ENCODE measurements around the gene COL8A2. TPM values are rescaled to one million over a fixed set of nuclear protein-coding genes. Genes with fewer than 3 reads are reported as not detected.
A peak's percentile ranks its signal among the peaks of the same experiment; 100 is the strongest.

The COL8A2 gene
- total and polyA plus RNA-seq, 2 donors (not counting 3 experiments of a cell fraction or from before 2014, with no cell fraction given): 1.2 to 1.3 TPM

DNA sequence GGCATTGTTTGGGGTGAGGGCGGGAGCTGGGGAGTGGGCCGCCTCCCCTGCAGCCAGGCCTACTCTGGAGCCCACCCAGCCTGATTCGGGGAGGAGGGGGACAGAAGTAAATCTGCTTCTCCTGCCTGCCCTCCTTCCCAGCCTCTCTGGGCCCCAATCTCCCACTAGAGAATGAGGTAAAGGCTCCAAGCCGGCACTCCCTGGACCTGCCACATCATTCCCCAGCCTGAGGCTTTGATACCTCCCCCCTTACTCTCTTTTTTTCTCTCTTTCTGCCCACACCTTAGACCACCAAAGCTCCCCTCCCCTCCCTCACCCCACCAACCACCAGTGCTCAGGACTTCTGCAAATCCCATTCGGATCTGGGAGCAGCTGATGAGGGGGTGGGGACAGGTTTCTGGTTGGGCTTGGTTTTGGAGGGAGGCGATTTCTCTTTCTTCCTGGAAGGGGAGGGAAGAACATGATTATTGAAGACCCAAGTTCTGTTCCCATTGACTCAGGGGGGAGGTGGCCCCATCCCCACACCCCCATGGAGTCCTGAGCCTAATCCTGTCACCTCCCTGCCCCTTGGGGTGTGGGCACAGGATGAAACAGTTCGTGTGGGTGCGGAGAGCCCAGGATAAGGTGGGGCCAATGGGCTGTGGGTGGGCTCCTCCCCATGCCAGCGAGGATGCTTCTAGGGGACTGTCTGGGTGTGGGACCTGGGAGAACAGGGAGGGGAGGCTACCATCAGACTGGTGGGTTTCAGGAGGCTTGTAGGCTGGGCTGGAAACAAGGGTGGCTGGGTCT is 32.3 kb upstream of the COL8A2 start:
- H3K4me1 ChIP-seq (ENCODE audit: control insufficient read depth, extremely low read depth, insufficient read depth, low read length): peaks cover 53% of the 10 kb centered on the region
- DNase-seq (ENCODE audit: low read depth, low spot score) (no peak), FAIRE-seq (no peak)
- intact Hi-C loops (cut with micrococcal nuclease) (loop anchor here (1.0 to 2.0 kb wide), 2 partner anchors 8 to 15 kb away; partner anchors contain the start of gene TRAPPC3), dilution Hi-C loops (cut with MboI; ENCODE audit: extremely low pct_ligation_motif_present, low sequenced_read_pairs) (no loop called here)
- H3K36me3 ChIP-seq (ENCODE audit: control insufficient read depth in 2 of 2, extremely low read depth in 1 of 2, insufficient read depth in 2 of 2, low read length in 2 of 2): no peaks in the 10 kb centered on the region
- no peaks in the 10 kb centered on the region for H3K9me1 ChIP-seq (replicated peaks; ENCODE audit: control insufficient read depth, extremely low read depth, insufficient read depth, low read length)
- H3K9me3 ChIP-seq (replicated peaks; ENCODE audit: control insufficient read depth, insufficient read depth, low read length): no peaks in the 10 kb centered on the region
- no peak for TF ChIP-seq POLR2A (IDR thresholded peaks at IDR 0.05; ENCODE audit: low read depth, low read length)
- TF ChIP-seq POLR2AphosphoS5 (IDR thresholded peaks at IDR 0.05; ENCODE audit: insufficient read depth, low read depth, low read length): peak; percentile 1
- peak overlapping the region; percentile 93 for H3K27ac ChIP-seq (ENCODE audit: insufficient read depth, low read depth, low read length)
- peak overlapping the region; percentile 48 to 88 (median 80) for H3K4me3 ChIP-seq (replicated peaks in 1 of 3; ENCODE audit: insufficient read depth in 1 of 3, low read depth in 1 of 3, low read length in 3 of 3)
- peak overlapping the region; percentile 77 for H3K4me2 ChIP-seq (ENCODE audit: insufficient read depth, low read length)
- no TSS peak for BruUV-seq (replicated peaks)
- H4K20me1 ChIP-seq (replicated peaks; ENCODE audit: control insufficient read depth, extremely low read depth, insufficient read depth, low read length): no peaks in the 10 kb centered on the region
- no peak overlapping the region for H2AFZ ChIP-seq (ENCODE audit: low read depth, low read length)
- peaks cover 63% of the 10 kb centered on the region for H3K79me2 ChIP-seq (ENCODE audit: control insufficient read depth, insufficient read depth, low read length)
- ChIA-PET POLR2A (interaction anchor here (0.6 to 2.1 kb wide), 3 partner anchors 11 to 67 kb away, joined by 4 to 6 read pairs (median 4); partner anchors contain the start of gene THRAP3), CTCF (interaction anchor here (1.1 to 9.3 kb wide), 3 partner anchors 26 to 128 kb away, joined by 3 to 201 read pairs (median 6); no protein-coding TSS in a partner anchor)
- H3K27me3 ChIP-seq (ENCODE audit: control insufficient read depth in 2 of 2, insufficient read depth in 2 of 2, low read length in 2 of 2): no peaks in the 10 kb centered on the region
- peak overlapping the region; percentile 93 for H3K9ac ChIP-seq (replicated peaks; ENCODE audit: extremely low read depth, insufficient read depth, low read length)

DNA sequence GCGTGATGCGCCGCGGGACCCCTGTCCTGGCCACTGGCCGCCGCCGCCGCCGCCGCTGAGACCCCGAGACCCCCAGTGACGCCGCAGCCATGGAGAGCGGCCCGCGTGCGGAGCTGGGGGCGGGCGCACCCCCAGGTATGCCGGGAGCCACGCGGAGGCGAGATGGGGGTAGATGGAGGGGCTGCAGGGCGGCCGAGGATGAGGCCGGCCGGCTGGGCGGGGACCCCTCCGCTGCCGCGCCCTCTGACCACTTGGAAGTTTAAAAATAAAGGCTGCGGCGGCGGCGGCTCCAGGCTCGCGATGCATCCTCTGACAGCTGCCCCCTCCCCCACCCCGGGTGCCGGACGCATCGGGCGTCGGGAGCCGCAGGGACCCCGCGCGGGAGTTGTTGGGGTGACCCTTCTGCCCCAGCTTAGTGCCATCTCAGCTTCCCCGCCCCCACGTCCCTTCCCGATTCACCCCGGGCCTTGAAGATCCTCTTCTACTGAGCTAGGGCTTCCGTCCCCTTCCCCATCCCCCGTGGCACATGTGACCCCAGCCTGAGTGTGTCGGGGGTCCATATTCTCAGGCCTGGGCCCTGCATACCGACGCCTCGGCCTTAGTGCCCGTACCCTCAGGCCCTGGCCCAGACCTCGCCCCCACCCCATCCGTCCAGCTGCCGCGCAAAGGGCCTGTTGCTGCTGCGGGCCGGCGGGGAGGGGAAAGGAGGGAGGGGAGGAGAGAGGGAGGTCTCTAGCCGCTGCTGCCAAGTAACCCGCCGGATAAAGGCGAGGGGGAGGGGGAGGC is 31.5 kb upstream of the COL8A2 start:
- BruUV-seq (replicated peaks): TSS peak; percentile 46

More for the DNA sequence above, 31.5 kb upstream of the COL8A2 start:
- H3K27me3 ChIP-seq (ENCODE audit: control insufficient read depth in 2 of 2, insufficient read depth in 2 of 2, low read length in 2 of 2): no peaks in the 10 kb centered on the region
- DNase-seq (ENCODE audit: low read depth, low spot score): peak; percentile 82
- ChIA-PET POLR2A (interaction anchor here (0.6 to 2.1 kb wide), 3 partner anchors 10 to 68 kb away, joined by 4 to 6 read pairs (median 4); partner anchors contain the start of gene THRAP3), CTCF (interaction anchor here (1.1 to 9.3 kb wide), 3 partner anchors 27 to 129 kb away, joined by 3 to 201 read pairs (median 6); no protein-coding TSS in a partner anchor)
- H3K79me2 ChIP-seq (ENCODE audit: control insufficient read depth, insufficient read depth, low read length): peaks cover 55% of the 10 kb centered on the region
- no peaks in the 10 kb centered on the region for H3K9me1 ChIP-seq (replicated peaks; ENCODE audit: control insufficient read depth, extremely low read depth, insufficient read depth, low read length)
- no peaks in the 10 kb centered on the region for H3K36me3 ChIP-seq (ENCODE audit: control insufficient read depth in 2 of 2, extremely low read depth in 1 of 2, insufficient read depth in 2 of 2, low read length in 2 of 2)
- dilution Hi-C loops (cut with MboI; ENCODE audit: extremely low pct_ligation_motif_present, low sequenced_read_pairs): no loop called here
- TF ChIP-seq EZH2 (IDR thresholded peaks at IDR 0.05; ENCODE audit: borderline replicate concordance, low read depth, low read length, severe bottlenecking) (no peak), POLR2A (IDR thresholded peaks at IDR 0.05; ENCODE audit: low read depth, low read length) (peak; percentile 43), POLR2AphosphoS5 (IDR thresholded peaks at IDR 0.05; ENCODE audit: insufficient read depth, low read depth, low read length) (peak; percentile 16)
- no peaks in the 10 kb centered on the region for H3K9me3 ChIP-seq (replicated peaks; ENCODE audit: control insufficient read depth, insufficient read depth, low read length)
- H3K4me2 ChIP-seq (ENCODE audit: insufficient read depth, low read length): peak overlapping the region; percentile 77
- H2AFZ ChIP-seq (ENCODE audit: low read depth, low read length): no peak overlapping the region
- H3K9ac ChIP-seq (replicated peaks; ENCODE audit: extremely low read depth, insufficient read depth, low read length): peak overlapping the region; percentile 93
- intact Hi-C loops (cut with micrococcal nuclease): loop anchor here (1.0 to 2.0 kb wide), 2 partner anchors 7 to 16 kb away; partner anchors contain the start of gene TRAPPC3
- H4K20me1 ChIP-seq (replicated peaks; ENCODE audit: control insufficient read depth, extremely low read depth, insufficient read depth, low read length): no peaks in the 10 kb centered on the region
- H3K4me1 ChIP-seq (ENCODE audit: control insufficient read depth, extremely low read depth, insufficient read depth, low read length): peaks cover 51% of the 10 kb centered on the region
- H3K27ac ChIP-seq (ENCODE audit: insufficient read depth, low read depth, low read length): peak overlapping the region; percentile 93
- peak overlapping the region; percentile 48 to 88 (median 80) for H3K4me3 ChIP-seq (replicated peaks in 1 of 3; ENCODE audit: insufficient read depth in 1 of 3, low read depth in 1 of 3, low read length in 3 of 3)
- peak; percentile 91 for FAIRE-seq

Data from endothelial cell of umbilical vein (primary cell).